Measurements from ENCODE around the gene OXSM.

DNA sequence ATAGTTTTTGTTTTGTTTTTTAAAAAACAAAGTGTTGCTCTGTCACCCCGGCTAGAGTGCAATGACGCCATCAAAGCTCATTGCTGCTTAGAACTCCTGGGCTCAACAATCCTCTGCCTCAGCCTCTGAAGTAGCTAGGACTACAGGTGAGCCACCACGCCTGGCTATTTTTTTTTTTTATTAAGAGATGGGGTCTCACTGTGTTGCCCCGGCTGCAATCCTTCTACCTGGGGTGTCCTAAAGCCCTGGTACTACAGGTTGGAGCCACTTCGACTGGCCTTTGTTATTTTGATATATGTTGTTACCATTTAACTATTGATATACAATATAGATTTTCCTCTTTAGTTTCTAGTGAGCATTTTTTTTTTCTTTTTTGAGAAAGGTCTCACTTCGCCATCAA lies 9.3 kb upstream of the OXSM start:
- TF ChIP-seq, protein P1, sequence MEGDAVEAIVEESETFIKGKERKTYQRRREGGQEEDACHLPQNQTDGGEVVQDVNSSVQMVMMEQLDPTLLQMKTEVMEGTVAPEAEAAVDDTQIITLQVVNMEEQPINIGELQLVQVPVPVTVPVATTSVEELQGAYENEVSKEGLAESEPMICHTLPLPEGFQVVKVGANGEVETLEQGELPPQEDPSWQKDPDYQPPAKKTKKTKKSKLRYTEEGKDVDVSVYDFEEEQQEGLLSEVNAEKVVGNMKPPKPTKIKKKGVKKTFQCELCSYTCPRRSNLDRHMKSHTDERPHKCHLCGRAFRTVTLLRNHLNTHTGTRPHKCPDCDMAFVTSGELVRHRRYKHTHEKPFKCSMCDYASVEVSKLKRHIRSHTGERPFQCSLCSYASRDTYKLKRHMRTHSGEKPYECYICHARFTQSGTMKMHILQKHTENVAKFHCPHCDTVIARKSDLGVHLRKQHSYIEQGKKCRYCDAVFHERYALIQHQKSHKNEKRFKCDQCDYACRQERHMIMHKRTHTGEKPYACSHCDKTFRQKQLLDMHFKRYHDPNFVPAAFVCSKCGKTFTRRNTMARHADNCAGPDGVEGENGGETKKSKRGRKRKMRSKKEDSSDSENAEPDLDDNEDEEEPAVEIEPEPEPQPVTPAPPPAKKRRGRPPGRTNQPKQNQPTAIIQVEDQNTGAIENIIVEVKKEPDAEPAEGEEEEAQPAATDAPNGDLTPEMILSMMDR (IDR thresholded peaks at IDR 0.05): no peak
- TF ChIP-seq POLR2A (IDR thresholded peaks at IDR 0.05): no peak

Data from heart left ventricle (tissue), 13 donors.